DLD1 (cell line): Measurements from ENCODE around the gene CDH9.

Source experiments
- in situ Hi-C: cut with HindIII; loops from 2 replicates; pipeline ENCODE4 v1.10.0; 2017; ENCODE audit warnings: low sequenced_read_pairs

Gene CDH9, protein sequence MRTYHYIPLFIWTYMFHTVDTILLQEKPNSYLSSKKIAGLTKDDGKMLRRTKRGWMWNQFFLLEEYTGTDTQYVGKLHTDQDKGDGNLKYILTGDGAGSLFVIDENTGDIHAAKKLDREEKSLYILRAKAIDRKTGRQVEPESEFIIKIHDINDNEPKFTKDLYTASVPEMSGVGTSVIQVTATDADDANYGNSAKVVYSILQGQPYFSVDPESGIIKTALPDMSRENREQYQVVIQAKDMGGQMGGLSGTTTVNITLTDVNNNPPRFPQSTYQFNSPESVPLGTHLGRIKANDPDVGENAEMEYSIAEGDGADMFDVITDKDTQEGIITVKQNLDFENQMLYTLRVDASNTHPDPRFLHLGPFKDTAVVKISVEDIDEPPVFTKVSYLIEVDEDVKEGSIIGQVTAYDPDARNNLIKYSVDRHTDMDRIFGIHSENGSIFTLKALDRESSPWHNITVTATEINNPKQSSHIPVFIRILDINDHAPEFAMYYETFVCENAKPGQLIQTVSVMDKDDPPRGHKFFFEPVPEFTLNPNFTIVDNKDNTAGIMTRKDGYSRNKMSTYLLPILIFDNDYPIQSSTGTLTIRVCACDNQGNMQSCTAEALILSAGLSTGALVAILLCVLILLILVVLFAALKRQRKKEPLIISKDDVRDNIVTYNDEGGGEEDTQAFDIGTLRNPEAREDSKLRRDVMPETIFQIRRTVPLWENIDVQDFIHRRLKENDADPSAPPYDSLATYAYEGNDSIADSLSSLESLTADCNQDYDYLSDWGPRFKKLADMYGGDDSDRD

DNA sequence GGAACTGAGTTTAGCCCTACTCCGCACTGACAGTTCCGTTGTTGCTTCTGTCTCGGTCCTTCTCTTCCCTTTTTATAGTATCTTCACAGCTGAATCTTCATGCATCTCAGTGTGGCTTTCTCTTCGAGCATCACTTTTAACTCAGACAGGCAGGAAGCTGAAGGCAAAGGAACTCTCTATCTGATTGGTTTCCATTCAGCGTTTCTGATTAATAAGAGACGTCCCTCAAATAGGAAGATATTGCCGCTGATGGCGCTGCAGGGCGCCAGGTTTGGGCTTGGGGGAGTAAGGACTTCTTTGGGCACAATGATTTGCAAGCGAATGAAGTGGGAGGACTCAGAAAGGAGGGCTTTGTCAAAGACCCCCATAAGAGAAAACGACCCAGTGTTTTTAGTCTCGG is at the start of gene CDH9:
Gene CDH9, minus strand, starts transcription at position 111 of the 400 bp plus-strand sequence. CDS start 50,253 bp downstream, outside the sequence.
- in situ Hi-C loops, result no loop called here

DNA sequence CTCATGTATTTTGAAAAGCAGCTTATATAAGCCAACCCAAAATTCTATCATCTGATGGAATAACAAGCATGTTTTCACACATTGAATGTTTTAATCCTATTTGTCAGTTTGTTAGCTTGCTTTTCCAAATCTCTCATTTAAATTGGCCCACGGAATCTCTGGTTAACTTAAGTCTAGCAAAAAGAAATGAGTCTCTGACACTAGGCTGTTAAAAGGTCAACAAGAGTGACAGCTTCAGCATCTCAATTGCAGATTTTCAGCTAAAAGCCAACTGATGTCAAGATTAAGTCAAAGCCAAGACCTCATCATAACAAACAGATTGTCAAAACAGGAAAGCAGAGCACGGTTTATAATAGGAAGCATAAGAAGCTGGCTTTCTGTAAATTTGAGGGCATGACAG is 49.4 kb upstream of the CDH9 start:
- in situ Hi-C loops, result no loop called here

DNA sequence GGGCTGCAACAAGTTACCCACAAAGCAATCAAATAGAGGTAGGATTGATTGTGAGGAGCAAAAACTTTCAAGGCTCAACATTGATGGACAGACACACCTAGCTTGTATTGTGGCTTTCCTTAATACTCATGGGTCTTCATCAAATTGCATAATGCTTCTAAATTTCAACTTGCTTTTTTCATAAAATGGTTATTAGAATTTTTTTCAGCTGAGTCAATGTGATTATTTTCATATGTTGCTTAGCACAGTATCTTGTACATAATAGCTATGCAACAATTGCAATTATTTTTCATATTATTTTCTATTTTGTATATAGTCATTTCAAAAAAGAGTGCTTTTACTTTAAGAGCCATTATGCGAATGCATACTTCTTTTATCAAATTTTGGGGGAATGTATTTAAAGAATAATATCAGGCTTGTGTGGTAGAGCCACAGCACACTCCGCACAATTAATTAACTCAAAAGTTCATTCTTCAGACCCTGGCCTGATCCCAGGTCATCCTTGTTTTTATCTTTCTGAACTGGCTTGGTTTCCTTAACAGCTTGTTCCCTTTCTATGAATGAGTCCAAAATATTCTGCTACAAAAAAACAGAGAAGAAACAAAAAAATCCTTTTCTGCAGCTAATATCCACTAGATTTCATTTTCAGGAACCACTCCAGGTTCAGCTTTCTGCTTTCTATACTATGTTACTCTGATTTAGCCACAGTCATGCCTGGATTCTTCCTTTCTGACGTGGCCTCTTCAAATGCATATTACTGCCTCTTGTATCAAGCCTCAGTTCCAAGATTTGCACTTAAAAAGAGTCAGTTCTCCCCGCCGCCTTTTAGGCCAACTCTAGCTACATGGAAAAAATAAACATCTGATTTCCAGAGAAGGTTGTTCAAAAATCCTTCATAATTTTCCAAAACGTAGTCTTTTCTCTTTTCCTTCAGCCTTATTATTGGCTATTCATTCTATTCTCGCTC is 45.3 kb upstream of the CDH9 start:
- in situ Hi-C loops, result no loop called here

DNA sequence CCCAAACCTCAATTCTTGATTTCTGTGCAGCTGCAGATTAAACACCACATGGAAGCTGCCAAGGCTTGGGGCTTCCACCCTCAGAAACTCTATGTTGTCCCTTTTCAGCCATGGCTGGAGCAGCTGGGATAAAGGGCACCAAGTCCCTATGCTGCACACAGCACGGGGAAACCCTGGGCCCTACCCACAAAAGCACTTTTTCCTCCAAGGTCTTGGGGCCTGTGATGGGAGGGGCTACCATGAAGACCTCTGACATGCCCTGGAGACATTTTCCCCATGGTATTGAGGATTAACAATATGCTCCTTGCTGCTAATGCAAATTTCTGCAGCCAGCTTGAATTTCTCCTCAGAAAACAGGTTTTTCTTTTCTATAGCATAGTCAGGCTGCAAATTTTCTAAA is 41.8 kb upstream of the CDH9 start:
- in situ Hi-C loops, result no loop called here

DNA sequence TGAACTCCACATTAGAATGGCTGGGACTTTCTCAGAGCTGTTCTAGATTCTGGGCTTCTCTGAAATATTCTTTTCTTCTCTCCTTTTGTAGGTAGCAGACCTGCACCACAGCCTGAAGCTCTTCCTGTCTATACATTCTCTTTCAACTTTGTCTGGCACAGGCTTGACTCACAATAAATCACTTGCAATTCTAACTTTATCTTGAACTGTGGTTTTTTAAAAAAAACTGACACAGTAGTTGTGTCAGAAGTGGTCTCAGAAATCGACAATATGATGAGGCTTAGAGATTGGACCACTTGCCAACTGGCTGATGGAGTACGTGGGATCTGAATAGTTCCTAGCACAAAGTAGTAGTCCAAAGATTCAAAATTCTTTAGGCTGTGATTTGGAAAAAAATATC is 24.1 kb upstream of the CDH9 start:
- in situ Hi-C loops, result no loop called here

DNA sequence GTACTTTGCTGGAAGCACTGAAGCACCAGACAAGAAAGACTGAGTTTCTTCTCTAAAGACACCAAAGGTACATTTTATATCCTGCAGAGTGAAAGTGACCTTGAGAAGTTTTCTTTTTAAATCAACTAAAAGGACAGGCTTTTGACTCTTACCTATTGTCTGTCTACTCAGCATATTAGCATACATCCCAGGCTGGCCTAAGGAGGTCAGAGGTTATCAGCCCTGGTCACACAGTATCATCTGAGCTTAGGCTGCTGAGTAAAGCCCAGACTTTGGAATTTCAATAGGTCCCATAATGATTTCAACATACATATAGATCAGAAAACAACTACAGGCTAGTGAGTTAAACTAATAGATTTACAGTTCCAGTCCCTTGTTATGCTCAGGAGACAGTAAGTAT is 10.1 kb upstream of the CDH9 start:
- in situ Hi-C loops, result no loop called here

DNA sequence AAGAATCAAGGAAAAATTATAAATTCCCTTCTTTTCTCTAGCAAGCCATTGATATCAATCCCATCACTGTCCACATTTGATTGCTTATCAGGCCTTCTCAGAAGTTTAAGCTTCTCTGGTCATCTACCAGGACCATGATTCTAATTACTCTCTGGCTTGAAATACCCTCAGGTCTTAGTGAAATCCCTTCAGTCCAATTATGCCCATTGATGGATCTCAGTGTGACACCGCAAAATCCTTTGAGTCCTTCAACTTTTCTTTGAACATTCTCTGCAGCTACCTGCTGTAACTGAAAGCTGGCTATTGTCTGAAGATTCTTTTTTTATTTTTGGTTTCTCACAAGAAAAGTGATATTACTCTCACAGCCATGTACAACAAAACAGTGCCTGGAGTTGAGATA is 3.0 kb upstream of the CDH9 start:
- in situ Hi-C loops, result no loop called here

DNA sequence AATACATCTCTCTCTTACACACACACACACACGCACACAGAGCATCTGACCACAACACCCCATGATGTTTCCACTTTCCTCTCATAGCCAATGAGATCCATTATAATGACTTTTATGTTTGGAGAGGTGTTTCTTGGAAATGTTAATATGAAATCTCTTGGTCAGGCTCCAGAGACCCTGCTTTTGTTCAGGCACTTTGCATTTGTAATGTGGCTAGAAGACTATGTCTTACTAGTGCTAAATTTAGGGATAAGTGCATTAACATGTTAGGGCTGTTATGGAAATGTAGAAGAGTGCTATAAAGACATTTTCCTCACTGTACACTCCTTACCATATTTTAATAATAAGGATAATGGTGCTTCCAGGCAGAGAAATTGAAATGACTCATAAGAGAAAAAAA is 3.8 kb downstream of the CDH9 start:
- in situ Hi-C loops, result no loop called here

DNA sequence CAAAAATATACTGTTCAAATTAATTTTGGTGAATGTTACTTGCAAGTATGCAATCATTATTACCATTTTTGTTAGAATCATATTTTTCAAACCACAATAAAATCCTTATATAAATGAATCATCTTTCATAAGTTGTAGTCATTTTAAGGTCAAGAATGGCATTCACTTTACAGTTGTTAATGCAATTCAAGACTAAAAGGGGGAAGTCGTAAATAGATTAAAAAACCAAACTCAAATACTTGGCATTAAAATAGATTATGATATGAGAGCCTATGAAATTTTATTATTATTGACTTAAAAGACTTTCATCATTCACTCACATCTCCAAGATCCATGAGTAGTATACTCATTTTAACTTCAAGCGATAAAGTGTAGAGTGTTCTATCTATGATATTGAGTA is 11.6 kb downstream of the CDH9 start:
- in situ Hi-C loops, result no loop called here

DNA sequence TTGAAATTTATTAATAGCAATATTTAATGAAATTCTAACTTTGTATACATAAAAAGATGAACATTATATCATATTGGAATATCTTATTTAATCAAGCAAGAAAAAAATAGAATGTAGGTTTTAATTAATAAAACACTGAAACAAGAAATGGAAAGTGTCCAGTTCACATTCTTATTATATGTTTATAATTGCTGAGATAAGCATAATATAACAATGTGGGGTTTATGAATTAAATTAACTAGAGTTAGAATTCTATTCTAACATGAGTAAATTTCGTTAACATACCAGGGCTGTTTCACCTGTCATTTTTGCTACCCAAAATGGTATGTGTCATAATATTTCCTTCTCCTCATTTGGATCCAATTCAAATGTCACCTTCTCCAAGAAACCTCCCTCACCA is 12.3 kb downstream of the CDH9 start:
- in situ Hi-C loops, result no loop called here

DNA sequence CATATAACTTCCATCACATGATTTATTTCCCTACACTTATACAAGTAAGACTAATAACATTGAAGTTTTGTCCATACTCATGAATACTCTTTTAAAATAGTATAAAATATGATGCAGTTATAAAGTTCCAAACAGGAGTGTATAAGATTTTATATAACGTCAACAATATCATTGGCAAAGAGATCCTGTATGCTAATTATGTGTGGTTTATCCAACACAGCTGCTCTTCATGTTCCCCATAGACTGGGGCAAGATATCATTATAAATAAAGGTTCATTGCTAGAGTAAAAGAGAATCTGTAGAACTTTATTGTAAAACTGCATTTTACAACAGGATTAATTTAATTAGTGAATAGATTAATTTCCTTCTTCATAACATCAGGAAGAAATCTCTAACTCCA is 16.9 kb downstream of the CDH9 start:
- in situ Hi-C loops, result no loop called here

DNA sequence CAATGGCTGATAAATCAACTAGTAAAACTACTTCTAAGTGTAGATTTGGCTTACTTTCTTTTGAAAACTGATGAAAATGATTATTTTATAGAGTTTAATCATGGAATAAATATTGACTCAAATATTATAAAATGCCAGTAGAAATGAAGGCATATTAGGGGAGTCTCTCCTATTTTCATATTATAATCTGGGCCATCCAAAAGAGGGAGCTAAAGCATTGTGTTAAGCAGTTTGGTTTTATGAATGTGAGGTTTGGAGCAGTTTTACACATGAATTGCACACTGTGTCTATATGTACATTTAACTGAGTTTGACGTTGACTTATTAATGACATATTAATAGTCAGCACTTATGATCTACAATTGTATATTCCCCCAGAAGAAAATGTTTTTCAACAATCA is 17.4 kb downstream of the CDH9 start:
- in situ Hi-C loops, result no loop called here

DNA sequence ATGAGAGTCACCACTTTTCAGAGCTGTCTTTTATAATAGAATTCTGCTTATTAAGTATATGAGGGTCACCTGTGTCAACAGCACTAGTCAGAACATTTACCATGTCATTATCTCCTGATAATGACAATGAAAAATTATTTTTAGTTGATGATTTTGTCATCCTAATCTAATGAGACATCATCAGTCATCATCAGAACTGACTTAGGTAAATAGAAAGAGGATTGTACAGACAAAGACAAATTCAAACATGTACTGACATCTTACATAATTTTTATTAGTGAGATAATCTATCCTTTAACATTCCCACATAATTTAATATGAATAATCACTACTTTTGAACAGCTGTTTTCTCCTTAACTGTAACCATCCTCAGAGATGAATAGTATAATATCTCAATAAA is 22.6 kb downstream of the CDH9 start:
- in situ Hi-C loops, result no loop called here

DNA sequence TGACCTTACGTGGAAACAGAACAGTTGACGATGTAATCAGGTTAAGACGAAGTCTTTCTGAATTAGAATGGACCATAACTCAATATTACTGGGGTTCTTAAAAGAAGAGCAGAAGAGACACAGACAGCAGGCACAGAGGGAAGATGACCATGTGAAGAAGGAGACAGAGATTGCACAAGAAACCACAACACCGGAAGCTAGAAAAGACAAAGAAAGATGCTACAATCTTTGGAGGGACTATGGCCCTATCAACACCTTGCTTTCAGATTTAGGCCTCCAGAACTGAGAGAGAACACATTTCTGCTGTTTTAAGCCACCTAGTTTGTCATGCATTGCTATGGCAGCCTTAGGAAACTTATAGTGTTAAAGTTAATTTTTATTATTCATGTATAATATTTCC is 27.1 kb downstream of the CDH9 start:
- in situ Hi-C loops, result no loop called here

DNA sequence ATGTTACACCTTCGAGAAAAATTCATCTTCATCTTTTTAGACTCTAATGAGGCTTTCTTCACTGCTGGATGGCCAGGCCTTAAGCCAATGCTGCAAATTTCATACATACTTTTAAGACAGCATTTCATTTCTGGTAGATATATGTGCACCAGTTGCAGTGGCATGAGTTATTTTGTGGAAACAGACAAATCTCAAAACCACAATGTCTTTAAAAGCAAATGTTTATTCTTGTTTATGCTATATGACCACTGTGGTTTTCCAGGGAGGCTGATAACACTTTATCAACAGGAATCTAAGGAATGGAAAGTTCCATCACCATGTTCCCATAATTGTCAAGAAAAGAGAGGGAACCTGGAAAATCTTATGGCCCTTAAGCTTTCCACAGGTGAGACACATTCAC is 27.7 kb downstream of the CDH9 start:
- in situ Hi-C loops, result no loop called here

DNA sequence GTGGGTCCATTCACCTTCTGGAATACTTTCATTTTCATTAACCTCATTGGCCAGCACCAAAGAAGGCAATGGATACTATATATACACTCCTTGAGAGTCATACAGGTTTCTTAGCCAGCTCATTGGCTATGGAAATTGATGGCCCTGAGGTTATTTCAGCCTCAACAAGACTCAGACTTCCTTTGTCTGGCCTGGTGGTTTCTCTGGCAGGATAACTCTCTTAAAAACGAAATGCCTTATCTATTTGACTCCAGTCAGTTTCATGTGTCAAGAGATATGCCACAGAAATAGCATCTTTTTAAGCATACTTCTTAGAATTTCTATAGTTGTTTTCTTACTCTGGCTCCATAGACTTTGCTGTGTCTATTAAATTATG is 28.9 kb downstream of the CDH9 start:
- in situ Hi-C loops, result no loop called here

DNA sequence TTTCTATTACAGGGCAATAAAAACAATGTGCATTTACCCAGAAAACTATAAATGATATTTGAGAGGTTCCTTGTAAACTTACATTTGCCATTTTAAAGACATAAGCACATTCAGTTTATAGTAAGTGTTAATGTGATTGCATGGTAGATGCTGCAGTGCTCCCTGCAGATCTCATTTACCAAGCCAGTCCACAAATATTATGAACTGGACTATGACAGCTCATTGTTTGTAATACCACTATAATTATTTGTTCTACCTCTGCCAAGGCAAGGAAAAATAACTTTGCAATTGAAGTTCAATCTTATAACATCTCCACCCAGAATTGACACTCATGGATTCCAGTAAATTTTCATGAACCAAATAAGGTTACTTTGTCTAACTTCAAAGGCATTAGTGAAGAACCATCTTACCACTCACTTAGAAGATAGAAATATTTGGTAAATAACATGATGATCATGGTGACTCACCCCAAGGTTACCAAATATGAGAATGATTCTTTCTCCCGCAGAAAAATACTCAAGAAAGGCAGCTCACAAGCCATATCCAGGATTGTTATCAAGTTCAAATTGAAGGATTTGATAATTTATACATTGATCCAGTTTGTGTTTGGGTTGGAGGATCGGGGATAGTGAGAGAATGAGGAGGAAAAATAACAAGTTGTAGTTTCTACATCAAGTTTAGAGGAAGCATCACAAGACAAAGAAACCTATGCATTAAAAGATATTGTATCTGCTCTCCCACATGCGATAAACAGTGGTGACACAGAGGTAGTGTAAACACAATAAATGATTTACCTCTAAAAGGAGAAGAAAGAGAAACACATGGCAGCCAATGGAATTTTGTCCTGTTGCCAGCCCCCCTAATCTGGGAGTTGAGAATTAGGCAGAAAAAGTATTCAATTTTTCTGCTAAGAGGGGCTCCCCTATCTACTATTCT is 29.5 kb downstream of the CDH9 start:
- in situ Hi-C loops, result no loop called here

DNA sequence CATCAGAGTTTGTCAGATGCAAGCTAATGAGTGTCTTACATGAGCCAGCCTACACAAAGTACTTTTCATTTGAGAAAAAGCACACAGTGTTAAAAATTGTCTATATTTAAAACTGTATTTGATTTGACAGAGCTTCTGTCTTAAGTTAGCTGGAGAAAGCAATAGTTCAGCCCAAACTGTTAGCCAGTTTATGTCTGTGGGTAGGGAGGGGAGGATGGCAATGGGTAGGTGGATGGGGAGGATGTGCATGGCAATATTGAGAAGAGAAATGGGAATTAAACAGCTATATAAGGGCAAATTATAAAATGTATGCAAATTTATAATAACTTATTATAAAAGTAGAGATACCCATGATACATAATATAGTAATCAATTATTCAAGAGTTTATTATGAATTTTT is 31.3 kb downstream of the CDH9 start:
- in situ Hi-C loops, result no loop called here

DNA sequence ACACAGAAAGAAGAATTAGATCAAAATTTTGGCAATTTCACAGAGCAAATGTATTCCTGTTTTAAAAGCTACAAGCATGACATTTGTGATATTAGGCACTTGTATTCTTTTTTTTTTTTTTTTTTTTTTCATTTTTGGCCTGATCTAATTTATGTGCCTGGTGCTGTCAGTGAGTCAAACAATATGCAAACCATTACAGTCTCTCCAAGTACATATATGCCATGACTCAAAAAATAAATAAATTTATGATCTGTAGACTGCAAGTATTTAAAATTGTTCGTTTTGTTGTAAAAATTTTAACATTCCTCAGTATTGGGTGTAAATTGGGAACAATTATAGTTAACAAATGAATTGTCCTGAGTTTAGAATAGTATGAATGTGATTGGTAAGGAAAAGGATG is 51.4 kb downstream of the CDH9 start:
- in situ Hi-C loops, result no loop called here

DNA sequence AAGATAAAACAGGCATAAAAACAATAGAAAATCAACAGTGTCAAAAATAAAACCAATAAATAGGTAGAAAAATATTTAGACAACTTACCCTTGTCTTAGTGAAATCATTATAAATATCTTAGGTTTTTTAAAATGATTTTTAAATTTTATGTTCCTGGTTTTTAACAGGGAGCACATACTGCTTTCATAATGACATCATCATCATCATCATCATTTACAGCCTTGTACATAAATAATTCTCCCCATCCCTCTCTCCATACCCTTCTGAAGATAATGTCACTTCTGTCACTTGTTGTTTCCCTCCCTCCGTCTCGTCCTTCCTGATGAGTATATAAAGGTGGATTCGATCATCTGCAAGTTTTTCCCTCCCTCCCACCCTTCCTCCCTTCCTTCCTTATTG is 56.6 kb downstream of the CDH9 start:
- in situ Hi-C loops, result no loop called here
